IMR-90 (cell line): ENCODE results near the gene S100A8. TPM values are rescaled to one million over a fixed set of nuclear protein-coding genes. Genes with fewer than 3 reads are reported as not detected.

ENCODE experiments used
- ATAC-seq: fragments of 200-7000 bp; cut with Tn5 transposase; 2 replicates; pipeline ENCODE4 v1.9.1; 2020; ENCODE audit warnings: low read depth, mild to moderate bottlenecking, moderate library complexity
- BruUV-seq: library from RNA; stranded (reverse); fragments of 400-500 nt; replicated peaks from 2 replicates; lab custom pipeline; 2021; lab: Mats Ljungman, UMichigan
- CTCF ChIA-PET: fragments of 300-600 bp; formaldehyde crosslinking; extraction: SDS; loops from one replicate; lab custom pipeline; 2021; ENCODE audit warnings: antibody characterized with exemption; lab: Yijun Ruan, JAX
- POLR2A ChIA-PET: fragments of 300-600 bp; sonication (Branson Sonifier 250); formaldehyde crosslinking; loops from one replicate; lab custom pipeline; 2022; ENCODE audit warnings: antibody characterized with exemption; ENCODE audit not compliant: unreplicated experiment; lab: Charles Lee
- DNase-seq: peaks from one replicate; pipeline ENCODE4 v3.0.0; 2013
- H2AFZ ChIP-seq: replicated peaks from 2 replicates; pipeline ENCODE3; 2013; ENCODE audit warnings: low read length, mild to moderate bottlenecking; ENCODE audit not compliant: poor library complexity
- H2AK5ac ChIP-seq: 2 replicates; pipeline ENCODE4 v1.6.1; 2013; ENCODE audit warnings: low read depth, low read length, inconsistent platforms
- H2AK9ac ChIP-seq: replicated peaks from 2 replicates; pipeline ENCODE3; 2013; ENCODE audit warnings: mild to moderate bottlenecking, low read depth, low read length, moderate library complexity; ENCODE audit not compliant: poor library complexity
- H2BK120ac ChIP-seq: 2 replicates; pipeline ENCODE4 v1.6.1; 2013; ENCODE audit warnings: low read depth, low read length, inconsistent platforms
- H2BK15ac ChIP-seq: 3 replicates; pipeline ENCODE4 v1.6.1; 2013; ENCODE audit warnings: low read depth, low read length, inconsistent platforms
- H2BK20ac ChIP-seq: 2 replicates; pipeline ENCODE4 v1.6.1; 2013; ENCODE audit warnings: low read depth, mild to moderate bottlenecking, inconsistent platforms, low read length, moderate library complexity
- H2BK5ac ChIP-seq: 2 replicates; pipeline ENCODE4 v1.6.1; 2013; ENCODE audit warnings: mild to moderate bottlenecking, low read depth, low read length, inconsistent platforms; ENCODE audit not compliant: poor library complexity, severe bottlenecking
- H3K14ac ChIP-seq: replicated peaks from 2 replicates; pipeline ENCODE4 v1.6.1; 2013; ENCODE audit warnings: low read depth, low read length, inconsistent platforms
- H3K18ac ChIP-seq: 2 replicates; pipeline ENCODE4 v1.6.1; 2013; ENCODE audit warnings: low read depth, low read length, control low read depth
- H3K23ac ChIP-seq: 2 replicates; pipeline ENCODE4 v1.6.1; 2013; ENCODE audit warnings: low read depth, low read length, inconsistent platforms
- H3K27ac ChIP-seq: 2 replicates; pipeline ENCODE4 v1.5.1; 2013; ENCODE audit warnings: mild to moderate bottlenecking, control low read depth, low read length; ENCODE audit not compliant: insufficient read depth
- H3K27me3 ChIP-seq: 2 replicates; pipeline ENCODE4 v1.6.1; 2013; ENCODE audit warnings: low read length; ENCODE audit not compliant: control insufficient read depth, insufficient read depth
- H3K36me3 ChIP-seq: 2 replicates; pipeline ENCODE4 v1.6.1; 2013; ENCODE audit warnings: low read length, mixed read lengths; ENCODE audit not compliant: control insufficient read depth, insufficient read depth
- H3K4ac ChIP-seq: 2 replicates; pipeline ENCODE4 v1.6.1; 2013; ENCODE audit warnings: low read depth, low read length, inconsistent platforms
- H3K4me1 ChIP-seq: 2 replicates; pipeline ENCODE4 v1.6.1; 2013; ENCODE audit warnings: low read length, mixed read lengths; ENCODE audit not compliant: control insufficient read depth, insufficient read depth
- H3K4me2 ChIP-seq: 2 replicates; pipeline ENCODE4 v1.6.1; 2013; ENCODE audit warnings: low read depth, mild to moderate bottlenecking, control low read depth, low read length, moderate library complexity
- H3K4me3 ChIP-seq: 2 replicates; pipeline ENCODE4 v1.5.1; 2013; ENCODE audit warnings: low read depth, mild to moderate bottlenecking, control low read depth, low read length, moderate library complexity; ENCODE audit not compliant: insufficient read depth
- H3K56ac ChIP-seq: 2 replicates; pipeline ENCODE4 v1.6.1; 2013; ENCODE audit warnings: low read length, inconsistent platforms; ENCODE audit not compliant: insufficient read depth; ENCODE audit errors: extremely low read depth
- H3K79me1 ChIP-seq, 2 experiments: 2 replicates each; pipeline ENCODE4 v1.6.1; 2013; ENCODE audit warnings: low read length in 2 of 2, inconsistent platforms in 1 of 2, low read depth in 1 of 2
- H3K9ac ChIP-seq: 2 replicates; pipeline ENCODE4 v1.6.1; 2013; ENCODE audit warnings: low read depth, low read length, control low read depth
- H3K9me1 ChIP-seq: 2 replicates; pipeline ENCODE4 v1.6.1; 2013; ENCODE audit warnings: low read length, inconsistent platforms; ENCODE audit not compliant: insufficient read depth
- H3K9me3 ChIP-seq: 2 replicates; pipeline ENCODE4 v1.6.1; 2013; ENCODE audit warnings: low read length; ENCODE audit not compliant: control insufficient read depth, insufficient read depth
- H4K20me1 ChIP-seq: 2 replicates; pipeline ENCODE4 v1.6.1; 2013; ENCODE audit warnings: low read length, inconsistent platforms; ENCODE audit not compliant: insufficient read depth
- H4K5ac ChIP-seq: 2 replicates; pipeline ENCODE4 v1.6.1; 2013; ENCODE audit warnings: mild to moderate bottlenecking, low read depth, low read length, control low read depth
- H4K8ac ChIP-seq, 2 experiments: 2 replicates each; pipeline ENCODE4 v1.6.1; 2013; ENCODE audit warnings: low read depth in 2 of 2, low read length in 2 of 2, control low read depth in 1 of 2, inconsistent platforms in 1 of 2
- H4K91ac ChIP-seq: 2 replicates; pipeline ENCODE4 v1.6.1; 2013; ENCODE audit warnings: low read depth, low read length, inconsistent platforms; ENCODE audit not compliant: insufficient read depth
- CEBPB ChIP-seq: IDR thresholded peaks from 2 replicates; pipeline ENCODE4 v1.6.1; 2012; ENCODE audit warnings: low read depth, low read length, improper control_type of control experiment
- MXI1 ChIP-seq: IDR thresholded peaks from 2 replicates; pipeline ENCODE4 v1.6.1; 2012; ENCODE audit warnings: low read depth, mild to moderate bottlenecking, low read length, moderate library complexity, borderline replicate concordance
- WGBS, 2 experiments: methylation state at CpG; one replicate each; pipeline versions ENCODE4 v1.1.5 to v1.1.7; 2013; ENCODE audit warnings: missing lambda C conversion rate in 2 of 2; ENCODE audit not compliant: insufficient read length in 1 of 2; ENCODE audit errors: extremely low coverage in 2 of 2; 5-methylcytosine and 5-hydroxymethylcytosine counted together
- dilution Hi-C: fragments of 300-500 bp; cut with HindIII; formaldehyde crosslinking; loops from one replicate; pipeline ENCODE4 v1.14.3; 2018; ENCODE audit warnings: low sequenced_read_pairs; ENCODE audit not compliant: unreplicated experiment
- in situ Hi-C: fragments of 300-500 bp; cut with MboI; formaldehyde crosslinking; loops from 3 replicates; pipeline ENCODE4 v1.14.3; 2019; ENCODE audit warnings: low sequenced_read_pairs, inconsistent platforms, mixed read lengths
- intact Hi-C: fragments of 100-400 bp; cut with micrococcal nuclease; formaldehyde crosslinking; loops from 2 replicates; pipeline ENCODE4 v1.10.0; 2022
- polyA plus RNA-seq, 3 experiments: library from polyadenylated mRNA; depleted of rRNA; stranded (reverse); fragments of >200 nt; gene quantifications; 2 replicates each; pipeline ENCODE4 v1.2.3, GENCODE V29; 2012; ENCODE audit warnings: low replicate concordance in 1 of 3
- total RNA-seq: library from RNA; depleted of rRNA; stranded (reverse); fragments of >200 nt; gene quantifications from 2 replicates; pipeline ENCODE4 v1.2.3, GENCODE V29; 2012

S100A8 gene
- total and polyA plus RNA-seq, 2 of the 4 experiments (the other 2 are of a cell fraction) = not detected

- 64% methylated on average over 3 of the region's 14 CpGs; no CpG with 5 or more reads in 1 of the 2 experiments for WGBS, 2 experiments
- H2AK5ac ChIP-seq = no peak overlapping the region
- intact Hi-C loops = no loop called here
- CTCF ChIA-PET = interaction anchor here (1.1 kb wide), 1 partner anchor 150 kb away, joined by 3 read pairs; no protein-coding TSS in a partner anchor
- H3K4me1 ChIP-seq = no peaks in the 10 kb centered on the region
- no peak overlapping the region for H3K4me3 ChIP-seq
- no peak overlapping the region for H2BK5ac ChIP-seq
- dilution Hi-C loops = no loop called here
- no peak overlapping the region for H3K14ac ChIP-seq
- H3K4ac ChIP-seq = no peak overlapping the region
- no peaks in the 10 kb centered on the region for H3K79me1 ChIP-seq
- peaks cover 4% of the 10 kb centered on the region; the same call in 1 of the 2 replicates for H3K27me3 ChIP-seq
- no peaks in the 10 kb centered on the region for H3K9me3 ChIP-seq
- no peaks in the 10 kb centered on the region for H3K9me1 ChIP-seq
- H2BK20ac ChIP-seq = no peak overlapping the region
- H2BK15ac ChIP-seq = no peak overlapping the region
- no peak overlapping the region for H2BK120ac ChIP-seq
- H3K23ac ChIP-seq = no peak overlapping the region
- H3K56ac ChIP-seq = no peak overlapping the region
- H4K8ac ChIP-seq = no peak overlapping the region
- H3K9ac ChIP-seq = no peak overlapping the region
- H3K27ac ChIP-seq = no peak overlapping the region
- ATAC-seq (no peak), DNase-seq (no peak)
- no TSS peak for BruUV-seq
- no peaks in the 10 kb centered on the region for H3K36me3 ChIP-seq
- H3K18ac ChIP-seq = no peak overlapping the region
- TF ChIP-seq CEBPB (no peak), MXI1 (no peak)
- in situ Hi-C loops = no loop called here
- no peak overlapping the region for H4K5ac ChIP-seq
- H3K4me2 ChIP-seq = no peak overlapping the region
- H2AFZ ChIP-seq = no peak overlapping the region
- no peak overlapping the region for H2AK9ac ChIP-seq
- no peaks in the 10 kb centered on the region for H4K20me1 ChIP-seq
- no peak overlapping the region for H4K91ac ChIP-seq
- POLR2A ChIA-PET = no interaction called here
These were observed 45.4 kb downstream of the S100A8 start for GRCh38 chr1:153345187-153346076.
